Right renal pelvis (tissue), 4 donors: ENCODE data around the gene ELOVL1. TPM values are rescaled to one million over a fixed set of nuclear protein-coding genes. Genes with fewer than 3 reads are reported as not detected.

Experiments
- DNase-seq, 4 donors: peaks; one replicate each; pipeline ENCODE4 v3.0.0-alpha.2; 2013; ENCODE audit warnings: low read depth in 4 of 4, low spot score in 3 of 4, missing footprints in 1 of 4
- polyA plus RNA-seq, 4 donors: library from polyadenylated mRNA; unstranded; fragments of 120-200 nt; gene quantifications; one replicate each; pipeline ENCODE4 v1.2.1, GENCODE V29; 2013; ENCODE audit not compliant: insufficient read length in 4 of 4

The ELOVL1 gene
- polyA plus RNA-seq, 4 donors = 81.0 to 94.4 (median 86.9) TPM

DNA sequence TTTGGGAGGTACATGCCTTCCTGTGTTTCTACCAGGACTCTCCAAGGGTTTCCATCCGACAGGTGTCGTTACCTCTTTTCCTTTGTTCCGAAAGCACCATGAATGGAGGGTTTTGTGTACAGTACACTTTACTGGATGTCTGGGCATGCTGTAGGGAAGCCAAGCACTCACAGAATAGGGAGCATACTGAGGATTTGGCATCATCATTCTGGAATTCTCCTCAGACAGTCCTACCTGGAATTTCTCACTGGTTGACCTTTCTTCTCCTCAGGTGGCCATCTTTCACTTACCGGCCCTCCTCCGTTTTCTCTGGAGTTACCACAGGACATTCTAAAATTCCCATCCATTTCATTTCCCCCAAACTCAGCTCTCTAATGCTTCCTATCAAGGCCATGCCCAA lies 36.1 kb downstream of the ELOVL1 start:
- no peak for DNase-seq

DNA sequence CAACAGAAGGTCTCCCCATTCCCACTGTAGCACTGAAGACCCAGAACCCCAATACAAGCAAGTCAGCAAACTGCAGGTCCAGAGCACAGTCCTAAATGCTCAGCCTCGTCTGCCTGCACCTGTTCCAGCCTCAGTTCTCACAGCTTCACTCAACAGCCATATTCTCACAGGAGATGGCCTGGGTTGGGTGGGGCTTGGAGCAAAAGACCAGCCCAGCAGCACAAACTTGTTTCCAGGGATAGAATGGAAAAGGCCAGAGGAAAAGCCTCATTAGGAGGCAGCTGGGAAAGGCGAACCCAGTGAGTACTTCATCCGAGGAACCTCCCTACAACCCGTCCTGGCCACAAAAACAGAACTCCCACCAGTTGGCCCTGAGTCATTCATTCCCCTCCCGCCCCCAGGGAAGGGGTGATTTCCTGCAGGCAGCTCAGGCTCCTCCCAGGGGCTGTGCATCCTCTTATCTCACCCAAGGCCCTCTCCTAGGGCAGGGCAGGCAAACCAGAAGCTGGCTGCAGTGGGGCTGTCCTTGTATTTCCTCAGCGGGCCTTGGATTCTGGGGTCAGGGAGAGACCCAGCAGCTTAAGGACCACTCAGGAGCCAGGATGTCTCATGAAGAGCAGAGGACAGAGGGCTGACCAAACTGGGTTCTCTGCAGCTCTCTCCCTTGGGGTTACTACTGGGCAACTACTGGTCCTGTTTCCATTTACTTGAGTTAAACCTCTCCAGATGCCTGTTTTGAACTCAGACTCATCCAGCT lies 37.6 kb downstream of the ELOVL1 start:
- DNase-seq = no peak

DNA sequence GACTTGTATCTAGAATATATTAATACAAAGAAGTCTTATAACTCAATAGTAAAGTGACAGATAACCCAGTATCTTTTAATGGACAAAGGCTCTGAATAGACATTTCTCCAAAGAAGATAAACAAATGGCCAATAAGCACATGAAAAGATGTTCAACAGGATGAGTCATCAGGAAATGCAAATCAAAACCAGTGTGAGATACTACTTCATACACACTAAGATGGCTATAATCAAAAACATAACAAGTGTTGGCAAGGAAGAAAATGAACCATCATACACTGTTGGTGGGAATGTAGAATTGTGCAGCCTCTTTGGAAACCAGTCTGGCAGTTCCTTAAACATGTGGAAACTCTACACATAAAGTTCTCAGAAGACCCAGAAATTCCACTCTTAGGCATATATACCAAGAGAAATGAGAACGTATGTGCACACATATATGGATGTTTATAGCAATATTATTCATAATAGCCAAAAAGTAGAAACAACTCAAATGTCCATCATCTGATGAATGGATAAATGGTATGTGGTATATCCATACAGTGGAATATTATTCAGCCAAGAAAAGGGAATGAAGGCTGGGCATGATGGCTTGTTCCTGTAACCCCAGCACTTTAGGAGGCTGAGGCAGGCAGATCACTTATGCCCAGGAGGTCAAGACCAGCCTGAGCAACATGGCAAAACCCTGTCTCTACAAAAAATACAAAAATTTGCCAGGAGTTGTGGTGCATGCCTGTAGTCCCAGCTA lies 40.1 kb downstream of the ELOVL1 start:
- DNase-seq = no peak

DNA sequence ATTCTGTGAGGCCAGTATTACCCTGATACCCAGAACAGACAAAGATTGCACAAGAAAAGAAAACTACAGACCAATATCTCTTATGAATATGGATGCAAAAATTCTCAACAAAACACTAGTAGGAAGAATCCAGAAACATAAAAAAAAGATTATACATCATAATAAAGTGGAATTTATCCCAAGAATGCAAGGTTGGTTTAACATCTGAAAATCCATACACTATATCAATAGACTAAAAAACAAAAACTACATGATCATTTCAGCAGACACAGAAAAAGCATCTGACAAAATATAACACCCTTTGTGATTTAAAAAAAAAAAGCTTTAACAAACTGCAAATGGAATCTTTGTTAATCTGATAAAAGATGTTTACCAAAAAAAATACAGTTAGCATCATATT lies 42.4 kb downstream of the ELOVL1 start:
- DNase-seq = no peak

DNA sequence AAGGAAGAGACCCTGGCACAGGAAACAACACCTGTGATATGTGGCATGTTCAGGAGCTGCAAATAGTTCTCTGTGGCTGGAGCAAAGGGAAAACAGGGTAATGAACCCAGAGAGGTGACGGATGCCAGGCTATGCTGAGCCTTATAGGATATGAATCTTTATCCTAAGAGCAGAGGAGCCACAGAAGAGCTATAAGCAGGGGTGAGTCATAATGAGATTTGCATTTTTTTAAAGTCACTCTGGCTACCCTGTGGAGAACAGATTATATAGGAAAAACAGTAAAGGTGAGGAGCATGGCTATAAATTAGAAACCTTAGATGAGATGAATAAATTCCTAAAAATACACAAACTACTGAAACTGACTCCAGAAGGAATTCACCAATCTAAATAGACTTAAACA lies 43.0 kb downstream of the ELOVL1 start:
- DNase-seq = no peak

DNA sequence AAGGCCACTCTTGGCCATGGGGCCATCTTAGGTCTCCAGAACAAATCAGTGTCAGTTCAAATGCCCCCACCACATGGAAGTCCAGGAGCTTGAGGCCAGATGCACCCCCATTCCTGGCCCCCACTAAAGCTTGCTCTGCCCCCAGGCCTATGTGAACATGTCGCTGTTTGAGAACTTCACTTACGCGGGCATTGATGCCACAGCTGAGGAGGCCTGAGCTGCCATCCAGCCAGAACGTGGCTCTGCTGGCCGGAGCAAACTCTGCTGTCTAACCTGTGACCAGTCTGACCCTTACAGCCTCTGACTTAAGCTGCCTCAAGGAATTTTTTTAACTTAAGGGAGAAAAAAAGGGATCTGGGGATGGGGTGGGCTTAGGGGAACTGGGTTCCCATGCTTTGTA lies 45.3 kb downstream of the ELOVL1 start:
- no peak for DNase-seq

DNA sequence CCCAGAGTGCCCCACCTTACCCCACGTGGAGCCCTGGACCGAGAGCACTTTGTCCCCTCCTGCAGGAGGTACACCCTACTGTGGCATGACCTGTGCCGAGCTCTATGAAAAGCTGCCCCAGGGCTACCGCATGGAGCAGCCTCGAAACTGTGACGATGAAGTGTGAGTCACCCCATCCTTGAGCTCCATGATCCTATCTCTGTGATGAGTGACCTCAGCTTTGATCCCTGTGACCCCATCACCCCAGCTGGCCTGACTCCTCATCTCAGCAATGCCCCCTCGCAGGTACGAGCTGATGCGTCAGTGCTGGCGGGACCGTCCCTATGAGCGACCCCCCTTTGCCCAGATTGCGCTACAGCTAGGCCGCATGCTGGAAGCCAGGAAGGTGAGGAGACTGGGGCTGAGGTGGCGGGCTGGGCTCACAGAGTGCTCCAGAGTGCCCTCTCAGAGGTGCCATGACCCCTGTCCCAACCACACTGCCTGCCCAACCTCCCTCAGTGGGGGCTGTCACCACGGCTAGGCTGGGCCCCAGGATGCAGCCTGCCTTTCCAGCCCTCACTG lies 46.4 kb downstream of the ELOVL1 start:
- DNase-seq = no peak

DNA sequence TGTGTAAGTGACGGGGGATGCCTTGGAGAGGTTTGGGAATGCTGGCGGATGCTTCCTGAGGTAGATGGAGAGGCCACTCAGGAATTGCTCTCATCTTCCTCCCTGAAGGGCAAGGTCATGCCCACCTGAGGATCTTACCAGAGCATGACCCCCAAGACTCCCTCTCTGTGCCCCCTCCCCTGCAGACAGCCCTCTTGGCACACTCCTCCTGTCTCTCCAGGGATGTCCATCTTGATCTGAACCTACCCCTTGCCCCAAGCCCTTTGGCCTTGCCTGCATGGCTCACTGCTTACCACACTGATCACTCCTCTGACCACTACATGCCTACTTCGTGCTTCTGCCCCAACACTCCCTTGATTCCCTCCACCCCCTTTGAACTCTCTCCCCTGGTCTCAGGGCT lies 48.0 kb downstream of the ELOVL1 start:
- no peak for DNase-seq

DNA sequence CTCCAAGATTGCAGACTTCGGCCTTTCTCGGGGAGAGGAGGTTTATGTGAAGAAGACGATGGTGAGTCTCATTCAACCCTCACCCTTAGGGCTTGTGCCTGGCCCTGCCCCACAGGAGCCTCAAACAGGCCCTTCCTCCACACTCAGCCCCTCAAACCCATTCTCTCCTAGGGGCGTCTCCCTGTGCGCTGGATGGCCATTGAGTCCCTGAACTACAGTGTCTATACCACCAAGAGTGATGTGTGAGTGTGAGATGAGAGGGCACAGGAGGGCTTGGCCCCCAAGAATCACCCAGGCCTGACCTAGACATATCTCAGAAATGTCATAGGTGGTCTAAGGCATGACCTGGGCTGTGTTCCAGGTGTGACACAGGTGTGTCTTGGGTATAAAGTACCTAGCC lies 48.5 kb downstream of the ELOVL1 start:
- no peak for DNase-seq

DNA sequence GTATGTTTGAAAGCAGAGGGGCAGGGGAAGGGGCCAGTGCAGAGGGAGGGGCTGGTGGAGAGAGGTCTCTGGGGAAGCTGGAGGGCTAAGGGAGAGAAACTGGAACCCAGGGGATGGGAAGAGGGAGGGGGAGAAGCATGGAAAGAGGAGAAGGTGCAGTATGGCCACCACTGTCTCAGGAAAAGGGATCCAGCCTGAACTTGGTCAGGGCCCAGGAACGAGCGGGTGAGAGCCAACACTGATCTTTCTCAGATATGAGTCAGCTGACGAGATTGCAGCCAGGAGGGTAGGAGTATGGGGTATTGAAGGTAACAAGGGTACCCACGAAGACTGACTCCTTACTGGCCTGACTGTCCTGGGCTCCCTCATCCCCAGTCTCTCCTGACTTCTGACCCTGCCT lies 49.0 kb downstream of the ELOVL1 start:
- DNase-seq = no peak

DNA sequence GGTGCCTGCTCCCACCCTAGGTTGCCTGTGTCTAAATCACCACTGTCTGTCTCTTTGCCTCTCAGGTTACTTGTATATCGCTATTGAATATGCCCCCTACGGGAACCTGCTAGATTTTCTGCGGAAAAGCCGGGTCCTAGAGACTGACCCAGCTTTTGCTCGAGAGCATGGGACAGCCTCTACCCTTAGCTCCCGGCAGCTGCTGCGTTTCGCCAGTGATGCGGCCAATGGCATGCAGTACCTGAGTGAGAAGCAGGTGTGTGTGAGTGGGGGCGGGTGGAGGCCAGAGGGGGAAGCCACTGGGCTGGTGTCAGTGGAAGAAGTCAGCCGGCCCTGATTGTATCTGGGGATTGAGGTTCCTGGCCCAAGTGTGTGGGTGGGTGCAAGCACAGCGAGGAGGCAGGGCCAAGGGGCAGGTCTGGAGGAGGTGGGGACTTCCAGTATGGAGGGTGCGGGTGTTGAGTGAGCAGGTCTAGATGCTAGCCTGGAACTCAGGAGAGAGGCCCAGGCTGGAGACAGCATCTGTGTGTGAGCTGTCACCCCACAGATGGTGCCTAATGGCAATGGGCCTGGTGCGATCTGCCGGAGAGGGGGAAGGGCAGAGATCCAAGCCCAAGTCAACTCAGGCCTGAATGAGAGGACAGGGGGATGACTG lies 49.9 kb downstream of the ELOVL1 start:
- DNase-seq = no peak

DNA sequence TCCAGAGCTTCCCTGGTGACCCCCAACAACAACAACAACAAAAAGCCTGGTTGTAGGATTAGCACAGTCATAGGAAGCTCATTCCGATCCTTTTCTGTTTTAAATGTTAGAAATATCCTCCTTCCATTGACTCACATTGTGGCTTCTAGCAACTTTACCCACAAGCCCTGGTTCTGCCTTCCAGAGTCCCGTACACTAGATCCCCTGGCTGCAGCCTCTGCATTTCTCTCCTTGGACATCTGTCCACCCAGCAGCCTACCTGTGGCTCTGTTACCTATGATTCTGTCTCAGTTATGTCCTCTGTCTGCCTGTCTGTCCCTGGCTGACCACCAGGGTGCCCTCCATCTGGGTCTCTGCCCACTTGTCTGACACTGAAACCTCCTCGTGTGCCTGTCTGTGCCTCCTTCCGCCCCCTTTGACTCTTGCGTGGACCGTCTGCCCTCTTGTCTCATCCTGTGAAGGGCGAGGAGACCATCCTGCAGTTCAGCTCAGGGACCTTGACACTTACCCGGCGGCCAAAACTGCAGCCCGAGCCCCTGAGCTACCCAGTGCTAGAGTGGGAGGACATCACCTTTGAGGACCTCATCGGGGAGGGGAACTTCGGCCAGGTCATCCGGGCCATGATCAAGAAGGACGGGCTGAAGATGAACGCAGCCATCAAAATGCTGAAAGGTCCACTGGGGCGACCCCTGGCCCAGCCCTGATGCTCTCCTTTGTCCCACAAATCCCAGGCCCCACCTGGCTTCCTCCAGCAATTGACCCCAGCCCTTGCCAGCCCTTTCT lies 50.9 kb downstream of the ELOVL1 start:
- DNase-seq = no peak

DNA sequence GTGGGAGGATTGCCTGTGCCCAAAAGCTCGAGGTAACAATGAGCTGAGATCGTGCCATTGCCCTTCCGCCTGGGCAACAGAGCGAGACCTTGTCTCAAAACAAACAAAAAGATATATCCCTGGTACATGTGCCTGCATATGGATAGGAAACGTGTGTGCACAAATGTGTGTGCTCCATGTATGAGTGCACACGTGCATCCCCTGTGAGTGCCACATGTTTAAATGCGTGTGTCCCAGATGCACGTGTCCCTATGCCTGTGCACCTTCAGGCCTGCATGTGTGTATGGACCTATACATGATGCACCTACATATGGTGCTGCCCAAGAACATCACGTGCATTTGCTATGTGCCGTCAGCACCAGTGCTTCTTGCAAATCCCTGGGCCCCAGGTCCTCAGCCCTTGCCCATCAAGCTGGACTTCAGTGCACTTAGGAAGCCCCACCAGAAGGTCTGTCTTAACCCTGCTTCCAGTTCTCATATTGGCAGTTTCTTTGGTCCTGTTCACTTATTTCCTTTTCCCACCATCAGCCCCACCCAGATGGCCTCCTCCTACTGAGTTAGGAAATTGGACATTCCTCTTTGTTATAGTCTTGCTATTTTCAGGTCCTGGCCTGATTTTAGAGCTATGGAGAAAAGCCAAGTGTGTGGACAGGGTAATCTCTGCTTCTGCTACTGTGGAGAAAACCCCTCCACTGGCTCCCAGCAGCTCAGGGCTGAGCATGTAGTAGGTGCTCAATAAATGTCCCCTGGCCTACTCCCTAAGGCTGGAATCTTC lies 51.7 kb downstream of the ELOVL1 start:
- no peak for DNase-seq

DNA sequence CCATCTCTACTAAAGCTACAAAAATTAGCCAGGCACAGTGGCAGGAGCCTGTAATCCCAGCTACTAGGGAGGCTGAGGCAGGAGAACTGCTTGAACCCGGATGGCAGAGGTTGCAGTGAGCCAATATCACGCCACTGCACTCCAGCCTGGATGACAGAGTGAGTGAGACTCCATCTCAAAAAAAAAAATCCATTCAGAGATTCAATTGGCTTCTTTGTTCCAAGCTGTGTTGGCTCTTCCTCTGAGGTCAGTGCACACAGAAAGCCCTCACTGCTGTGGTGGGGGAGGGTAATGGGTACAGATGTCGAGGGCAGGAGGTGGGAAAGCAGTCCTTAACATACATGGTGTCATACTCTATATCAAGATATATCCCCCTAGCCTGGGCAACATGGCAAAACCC lies 52.3 kb downstream of the ELOVL1 start:
- no peak for DNase-seq

DNA sequence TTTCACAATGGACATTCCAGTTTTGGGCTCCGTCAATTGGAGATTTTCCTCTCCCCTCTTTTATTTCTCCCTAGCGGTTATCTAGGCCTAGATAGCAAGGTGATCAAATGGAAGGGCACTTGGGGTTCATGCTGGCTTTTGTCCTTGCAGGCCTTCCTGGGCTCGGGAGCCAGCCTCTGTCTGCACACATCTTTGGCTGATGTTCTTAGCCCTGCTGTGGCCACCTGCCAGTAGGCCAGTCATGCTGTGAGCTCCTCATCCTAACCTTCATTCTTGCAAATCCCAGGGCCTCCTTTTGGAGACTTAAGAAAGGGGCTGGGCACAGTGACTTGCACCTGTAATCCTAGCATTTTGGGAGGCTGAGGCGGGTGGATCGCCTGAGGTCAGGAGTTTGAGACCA lies 53.6 kb downstream of the ELOVL1 start:
- no peak for DNase-seq

DNA sequence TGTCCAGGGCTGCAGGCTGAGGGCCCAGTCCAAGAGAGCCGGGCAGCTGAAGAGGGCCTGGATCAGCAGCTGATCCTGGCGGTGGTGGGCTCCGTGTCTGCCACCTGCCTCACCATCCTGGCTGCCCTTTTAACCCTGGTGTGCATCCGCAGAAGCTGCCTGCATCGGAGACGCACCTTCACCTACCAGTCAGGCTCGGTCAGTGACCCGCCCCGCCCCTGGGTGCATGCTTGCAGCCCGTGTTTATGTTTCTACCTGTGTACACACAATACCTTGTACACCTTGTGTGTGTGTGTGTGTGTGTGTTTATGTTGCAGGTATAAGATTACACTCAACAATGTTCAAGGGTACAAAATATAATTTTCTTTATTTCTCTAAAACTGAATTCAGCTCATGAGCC lies 54.0 kb downstream of the ELOVL1 start:
- DNase-seq = no peak
